Ureter (tissue), 1 donor: Measurements from ENCODE around the gene MTG1. TPM values are rescaled to one million over a fixed set of nuclear protein-coding genes. Genes with fewer than 3 reads are reported as not detected.
"Not testable (repeated sequence)": the region's sequence is repeated elsewhere in the genome, so short reads cannot be mapped to it uniquely, and the experiment has no call there.

Source experiments
- DNase-seq: peaks from one replicate; pipeline ENCODE4 v3.0.0-alpha.2; 2020; ENCODE audit warnings: low spot score
- total RNA-seq: library from RNA; stranded (reverse); gene quantifications from one replicate; pipeline ENCODE4 v1.2.4, GENCODE V29; 2023
- donor health status: DM: yes; HTN: yes; CAD: no.

Gene MTG1
- total RNA-seq, 1 donor from 2014 or later: 66.2 TPM

GRCh38 chr10:133424102-133424501 lies 30.1 kb downstream of the MTG1 start:
- not testable (repeated sequence) for DNase-seq

DNA sequence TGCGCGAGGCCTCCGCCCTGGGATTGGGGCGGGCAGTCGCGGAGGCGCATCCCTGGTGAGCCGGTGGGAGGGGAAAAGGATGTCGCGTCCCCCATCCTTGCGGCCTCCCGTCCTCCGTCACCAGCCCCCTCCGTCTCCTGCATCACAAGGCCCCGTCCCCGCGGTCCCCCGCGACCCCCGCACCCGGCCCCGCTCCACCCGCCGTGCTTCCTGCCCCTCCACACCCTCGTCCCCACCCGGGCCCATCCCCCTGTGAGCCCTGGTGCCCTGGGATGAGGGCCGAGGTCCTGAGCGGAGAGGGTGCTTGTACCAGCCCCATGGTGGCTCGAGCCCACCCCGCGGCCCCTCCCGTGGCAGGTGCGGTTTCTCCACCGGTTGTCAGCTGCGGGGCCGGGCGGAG lies 30.6 kb downstream of the MTG1 start, which contains the start of gene SPRN:
SPRN (minus strand) TSS at position 25 of the 400 bp plus-strand sequence. CDS start 944 bp downstream, outside the sequence.
- not testable (repeated sequence) for DNase-seq

- DNase-seq: not testable (repeated sequence)
These were observed 35.6 kb downstream of the MTG1 start for GRCh38 chr10:133429571-133429970.

GRCh38 chr10:133431888-133432613 lies 38.1 kb downstream of the MTG1 start:
- DNase-seq: not testable (repeated sequence)

DNA sequence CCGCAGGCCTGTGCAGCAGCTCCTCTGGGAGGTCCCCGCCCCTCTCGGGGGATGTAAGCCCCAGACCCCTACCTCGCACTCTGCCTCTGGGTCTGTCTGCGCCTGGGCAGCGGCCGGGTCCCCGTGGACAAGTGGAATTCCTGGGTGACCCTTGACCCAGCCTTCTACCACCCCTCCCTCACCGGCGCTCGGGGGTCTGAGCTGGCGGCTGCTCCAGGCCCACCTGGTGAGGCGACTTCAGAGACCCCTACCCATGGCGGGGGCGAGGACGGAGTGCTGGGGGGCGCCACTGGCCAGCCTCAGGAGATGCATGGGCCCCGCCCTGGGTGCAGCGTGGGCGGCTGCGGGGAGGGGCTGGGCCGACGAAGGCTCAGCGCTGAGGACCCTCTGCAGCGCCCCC lies 38.8 kb downstream of the MTG1 start:
- not testable (repeated sequence) for DNase-seq

GRCh38 chr10:133438711-133439273 lies 44.8 kb downstream of the MTG1 start:
- DNase-seq: no peak

DNA sequence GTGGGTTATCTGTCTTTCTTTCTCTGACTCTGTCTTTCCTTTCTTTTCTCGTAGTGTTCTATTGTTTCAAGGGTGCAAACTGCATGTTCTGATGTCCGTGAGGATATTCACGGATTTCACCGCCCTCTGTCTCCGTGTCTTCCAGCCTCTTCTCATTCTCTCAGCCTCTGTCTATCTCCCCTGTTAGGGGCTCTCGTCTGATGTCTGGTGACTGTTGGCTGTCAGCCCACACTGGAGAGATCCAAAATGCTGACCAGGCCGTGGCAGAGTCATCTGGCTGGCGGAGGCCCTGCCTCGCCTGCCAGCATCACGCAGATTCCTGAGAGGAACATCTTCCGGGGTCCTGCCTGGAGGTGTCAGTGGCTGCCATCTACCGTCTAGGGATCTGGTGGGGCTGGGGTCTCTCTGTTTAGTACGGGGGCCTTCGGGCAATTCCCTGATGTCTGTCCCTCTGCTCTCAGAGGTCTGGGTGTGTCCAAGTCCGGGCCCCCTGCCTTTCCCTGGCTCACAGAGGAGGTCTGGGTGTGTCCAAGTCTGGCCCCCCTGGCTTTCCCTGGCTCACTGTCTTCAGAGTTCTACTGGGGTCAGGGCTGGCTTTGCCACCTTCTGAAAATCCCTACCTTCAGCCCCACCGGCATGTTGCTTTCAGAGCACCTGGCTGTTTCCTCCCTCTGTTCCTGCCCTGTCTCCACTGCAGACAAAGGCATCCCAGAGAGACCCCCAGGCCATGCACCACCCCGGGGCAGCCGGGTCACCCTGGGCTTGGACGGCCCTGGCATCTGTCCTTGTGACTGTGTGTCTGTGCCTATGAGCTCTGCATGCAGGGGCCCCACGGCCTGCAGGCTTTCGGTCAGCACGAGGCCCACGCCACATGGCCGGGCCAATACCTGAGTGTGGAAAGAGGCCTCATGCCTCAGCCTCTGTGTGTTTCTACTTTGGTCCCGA lies 45.8 kb downstream of the MTG1 start:
- DNase-seq: no peak

DNA sequence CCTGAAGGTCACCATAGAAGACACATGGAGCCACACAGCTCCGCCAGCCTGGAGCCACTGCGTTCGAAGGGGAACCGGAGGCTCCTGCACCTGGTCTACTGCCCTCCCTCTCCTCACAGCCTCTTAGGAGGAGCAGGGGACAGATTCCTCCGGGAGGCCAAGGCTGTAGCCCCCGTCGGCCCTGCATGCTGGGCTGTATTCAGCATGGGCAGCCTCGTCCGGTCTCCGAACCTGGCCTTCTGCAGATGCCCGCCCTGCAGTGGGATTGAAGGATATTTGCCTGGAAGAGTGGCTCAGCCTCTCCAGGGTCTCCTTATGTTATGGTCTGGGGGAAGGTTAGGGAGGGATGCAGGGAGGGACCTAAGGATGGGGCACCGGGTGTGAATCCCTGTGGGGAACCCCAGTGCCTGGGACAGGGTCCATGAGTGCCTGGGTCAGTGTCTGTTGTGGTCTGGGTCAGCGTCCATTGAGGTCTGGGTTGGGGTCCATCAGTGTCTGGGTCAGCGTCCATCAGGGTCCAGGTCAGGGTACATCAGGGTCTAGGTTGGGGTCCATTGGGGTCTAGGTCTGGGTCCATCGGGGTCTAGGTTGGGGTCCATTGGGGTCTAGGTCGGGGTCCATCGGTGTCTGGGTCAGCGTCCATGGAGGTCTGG lies 46.8 kb downstream of the MTG1 start:
- DNase-seq: no peak

DNA sequence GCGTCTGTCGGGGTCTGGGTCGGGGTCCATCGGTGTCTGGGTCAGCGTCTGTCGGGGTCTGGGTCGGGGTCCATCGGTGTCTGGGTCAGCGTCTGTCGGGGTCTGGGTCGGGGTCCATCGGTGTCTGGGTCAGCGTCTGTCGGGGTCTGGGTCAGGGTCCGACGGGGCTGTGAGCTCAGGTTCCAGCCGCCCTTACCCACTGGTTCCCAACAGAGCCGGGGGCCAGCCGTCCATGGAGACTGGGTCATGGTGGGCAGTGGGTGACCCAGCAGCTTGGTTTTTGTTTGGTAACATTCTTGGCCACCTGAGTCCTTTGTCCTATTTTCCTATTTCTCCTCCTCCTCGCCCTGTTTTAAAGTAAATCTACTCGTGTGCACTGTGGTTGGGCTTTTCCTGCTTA lies 47.4 kb downstream of the MTG1 start:
- not testable (repeated sequence) for DNase-seq

- DNase-seq: no peak
These were observed 47.8 kb downstream of the MTG1 start for GRCh38 chr10:133441780-133442179.

- no peak for DNase-seq
These were observed 48.4 kb downstream of the MTG1 start for GRCh38 chr10:133442191-133442966.

DNA sequence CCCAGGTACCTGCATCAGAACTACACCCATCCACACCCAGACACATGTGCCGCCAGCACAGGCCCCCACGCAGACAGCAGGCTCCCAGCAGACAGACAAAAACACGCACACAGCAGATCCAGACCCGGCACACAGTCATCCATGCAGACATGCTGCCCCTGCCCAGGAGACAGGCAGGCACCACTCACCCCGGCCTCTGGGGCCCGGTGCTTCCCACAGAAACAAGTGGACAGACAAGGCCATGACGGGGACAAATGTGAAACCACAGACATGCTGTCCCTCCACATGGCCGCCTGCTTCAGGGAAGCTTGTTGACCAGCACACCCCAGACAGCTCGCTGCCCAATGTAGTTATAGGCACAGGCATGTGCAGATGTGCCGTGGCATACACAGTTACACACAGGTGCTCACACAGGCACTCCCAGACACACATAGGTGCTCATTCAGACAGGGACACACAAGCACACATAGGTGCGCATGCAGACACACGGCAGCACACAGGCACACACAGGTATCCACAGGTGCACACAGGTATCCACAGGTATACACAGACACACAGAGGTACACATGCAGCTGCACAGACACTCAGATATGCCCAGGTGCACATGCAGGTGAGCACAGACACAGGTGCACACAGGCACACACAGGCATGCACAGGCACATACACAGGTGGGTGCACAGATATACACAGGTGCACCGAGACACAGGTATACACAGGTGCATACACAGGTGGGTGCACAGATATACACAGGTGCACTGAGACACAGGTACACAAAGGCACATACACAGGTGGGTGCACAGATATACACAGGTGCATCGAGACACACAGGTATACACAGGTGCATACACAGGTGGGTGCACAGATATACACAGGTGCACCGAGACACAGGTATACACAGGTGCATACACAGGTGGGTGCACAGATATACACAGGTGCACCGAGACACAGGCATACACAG lies 49.3 kb downstream of the MTG1 start:
- DNase-seq: no peak

DNA sequence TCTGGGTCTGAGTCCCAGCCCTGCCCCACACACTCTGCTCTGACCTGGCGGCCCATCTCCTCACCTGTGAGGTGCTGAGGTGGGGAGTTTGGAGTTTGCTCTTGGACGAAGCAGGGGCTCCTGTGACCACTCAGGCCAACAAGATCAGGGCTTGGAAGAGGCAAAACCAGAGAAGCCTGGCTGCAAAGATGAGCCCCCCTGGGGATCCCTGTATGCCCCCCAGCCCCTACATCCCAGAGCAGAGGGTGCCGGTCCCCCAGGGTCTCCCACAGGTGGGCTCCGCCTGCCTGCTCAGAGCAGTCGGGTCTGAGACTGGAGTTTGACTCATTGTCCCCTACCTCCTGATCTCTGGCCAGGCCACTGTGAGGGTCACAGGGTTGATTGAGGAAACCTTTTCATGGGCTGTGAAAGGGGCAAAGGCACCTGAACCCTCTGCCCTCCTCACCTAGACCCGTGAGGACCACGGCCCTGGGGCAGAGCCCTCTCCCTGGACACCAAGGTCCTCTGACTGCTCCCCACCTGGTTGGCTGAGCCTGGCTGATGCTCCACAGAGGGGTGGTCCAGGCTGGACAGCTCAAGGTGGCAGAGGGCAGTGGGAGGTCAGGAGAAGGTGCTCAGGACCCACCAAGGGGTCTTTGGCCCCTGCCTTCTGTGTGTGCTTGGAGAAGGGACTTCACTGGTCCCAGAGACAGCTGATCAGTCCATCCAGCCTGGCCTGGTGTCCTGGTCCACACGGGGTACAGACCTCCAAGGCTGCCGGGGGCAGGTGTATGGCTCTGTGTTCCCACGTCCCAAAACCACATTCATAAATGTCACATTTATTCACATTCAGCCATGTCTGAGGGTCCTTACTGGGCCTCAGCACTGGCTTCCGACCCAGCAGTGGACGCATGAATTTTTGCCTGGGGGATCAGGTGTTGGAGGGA lies 50.6 kb downstream of the MTG1 start:
- no peak for DNase-seq

DNA sequence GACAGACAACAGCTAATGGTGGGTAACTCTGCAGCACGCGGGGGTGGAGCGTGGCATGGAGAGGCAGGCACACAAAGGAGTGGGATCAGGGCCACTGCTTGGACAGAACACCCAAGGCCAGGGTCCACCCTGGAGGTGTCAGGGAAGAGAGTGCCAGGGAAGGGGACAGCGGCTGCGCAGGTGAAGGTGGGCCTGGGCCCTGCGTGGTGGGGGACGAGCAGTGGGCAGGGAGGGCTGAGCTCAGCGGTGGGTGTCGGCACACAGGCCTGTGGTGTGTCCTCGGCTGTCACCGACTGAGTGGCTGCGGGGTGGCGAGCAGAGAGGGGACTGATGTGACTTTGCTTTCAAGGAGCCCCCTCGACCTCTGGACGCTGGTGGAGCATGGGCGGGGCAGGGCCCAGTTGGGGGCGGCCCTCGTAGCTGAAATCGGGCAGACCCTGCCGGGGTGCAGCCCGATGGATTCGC lies 51.3 kb downstream of the MTG1 start:
- DNase-seq: no peak

DNA sequence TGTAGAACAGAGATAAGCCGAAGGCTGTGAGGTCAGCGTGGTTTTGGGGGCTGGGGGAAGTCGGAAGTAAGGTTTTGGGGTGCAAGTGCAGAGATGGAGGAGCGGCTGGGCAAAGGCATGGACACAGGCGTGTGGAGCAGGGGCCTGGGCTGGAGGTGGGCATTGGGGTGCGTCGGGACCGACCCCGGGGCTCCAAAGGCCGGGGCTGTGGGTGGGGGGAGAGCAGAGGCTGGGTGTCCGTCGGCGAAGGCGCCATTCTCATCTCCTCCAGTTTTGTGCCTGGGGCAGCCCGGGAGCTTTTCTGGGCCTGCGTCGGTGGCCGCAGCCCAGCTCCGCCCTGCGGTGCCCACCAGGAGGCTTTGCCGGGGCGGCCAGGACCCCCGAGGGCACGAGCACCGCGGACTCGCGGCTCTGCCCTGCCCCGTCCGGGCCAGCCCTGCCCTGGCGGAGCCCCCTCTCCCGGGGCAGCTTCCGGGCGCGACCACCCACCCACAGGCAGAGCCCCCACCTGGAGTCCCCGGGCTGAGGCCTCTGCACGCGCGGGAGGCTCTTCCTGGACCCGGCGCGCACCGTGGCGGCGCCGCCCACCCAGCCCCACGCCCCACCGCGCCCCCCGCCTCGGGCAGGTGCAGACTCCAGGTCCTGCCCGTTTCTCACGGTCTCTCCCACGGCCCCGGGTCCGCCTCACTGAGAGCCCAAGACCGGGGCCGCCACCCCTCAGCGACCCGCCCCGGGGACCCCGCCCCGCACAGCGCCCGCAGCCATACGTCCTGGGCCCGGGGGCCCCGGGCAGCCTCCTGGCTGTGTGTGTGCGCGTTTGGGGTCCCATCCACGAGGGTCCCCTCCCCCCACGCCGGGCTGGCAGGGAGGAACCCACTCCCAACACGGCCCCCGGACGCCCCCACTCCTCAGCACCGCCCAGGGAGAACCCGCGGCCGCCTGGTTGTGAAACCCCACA lies 52.1 kb downstream of the MTG1 start:
- DNase-seq: no peak

- no peak for DNase-seq
These were observed 53.0 kb downstream of the MTG1 start for GRCh38 chr10:133446979-133447378.

DNA sequence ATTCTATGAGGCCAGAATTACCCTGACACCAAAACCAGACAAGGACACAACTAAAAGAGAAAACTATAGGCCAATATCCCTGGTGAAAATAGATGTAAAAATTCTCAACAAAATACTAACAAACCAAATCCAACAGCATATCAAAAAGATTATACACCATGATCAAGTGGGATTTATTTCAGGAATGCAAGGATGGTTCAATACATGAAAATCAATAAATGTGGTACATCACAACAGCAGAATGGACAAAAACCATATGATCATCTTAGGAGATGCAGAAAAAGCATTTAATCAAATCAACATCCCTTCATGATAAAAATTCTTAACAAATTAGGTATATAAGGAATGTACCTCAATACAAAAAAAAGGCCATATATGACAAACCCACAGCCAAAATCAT lies 54.2 kb downstream of the MTG1 start:
- DNase-seq: no peak
